Measurements from ENCODE around the gene MORN1.

Gene MORN1

GRCh38 chr1:2349806-2350205 is 41.5 kb downstream of the MORN1 start:
- no peak for DNase-seq

GRCh38 chr1:2348346-2349325 is 42.7 kb downstream of the MORN1 start:
- no peak for DNase-seq

DNA sequence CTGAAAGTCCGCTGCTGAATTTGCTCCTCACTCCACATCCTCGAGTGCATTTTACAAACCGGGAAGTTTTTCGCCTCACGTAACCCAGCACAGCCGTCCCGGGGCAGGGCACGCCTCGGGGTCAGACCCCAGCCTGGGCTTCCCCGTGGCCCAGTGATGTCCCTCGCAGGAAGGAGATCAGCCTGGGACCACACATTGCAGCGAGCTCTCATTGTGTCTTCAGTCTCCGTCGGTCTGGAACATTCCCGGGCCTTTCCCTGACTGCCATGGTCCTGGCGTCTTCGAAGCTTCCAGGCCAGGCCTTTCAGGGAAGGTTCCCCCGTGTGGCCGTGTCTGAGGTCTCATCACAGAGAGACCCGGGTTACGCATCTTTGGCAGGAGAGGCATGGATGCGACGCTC is 43.5 kb downstream of the MORN1 start:
- DNase-seq, result no peak

DNA sequence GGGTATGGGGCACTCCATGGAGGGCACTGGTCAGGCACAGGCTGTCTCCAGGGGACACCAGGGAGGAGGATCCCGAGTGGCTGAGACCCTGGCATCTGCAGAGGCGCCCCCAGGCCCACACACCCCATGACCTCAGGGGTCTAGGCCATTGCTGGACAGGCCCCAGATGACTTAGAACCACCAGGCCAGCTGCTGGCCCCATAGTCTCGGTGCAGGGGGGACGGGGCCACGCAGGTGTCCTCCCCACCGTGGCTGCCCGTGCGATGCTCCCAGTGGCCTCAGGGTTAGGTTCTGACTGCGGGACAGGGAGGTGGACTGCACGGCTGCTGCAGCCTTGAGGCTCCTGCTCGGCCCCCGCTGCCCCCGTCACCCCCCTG is 44.0 kb downstream of the MORN1 start:
- DNase-seq, result no peak

GRCh38 chr1:2346691-2347408 is 44.5 kb downstream of the MORN1 start:
- no peak for DNase-seq

GRCh38 chr1:2345297-2346075 is 45.9 kb downstream of the MORN1 start:
- no peak for DNase-seq

GRCh38 chr1:2344744-2345296 is 46.5 kb downstream of the MORN1 start:
- DNase-seq, result no peak

DNA sequence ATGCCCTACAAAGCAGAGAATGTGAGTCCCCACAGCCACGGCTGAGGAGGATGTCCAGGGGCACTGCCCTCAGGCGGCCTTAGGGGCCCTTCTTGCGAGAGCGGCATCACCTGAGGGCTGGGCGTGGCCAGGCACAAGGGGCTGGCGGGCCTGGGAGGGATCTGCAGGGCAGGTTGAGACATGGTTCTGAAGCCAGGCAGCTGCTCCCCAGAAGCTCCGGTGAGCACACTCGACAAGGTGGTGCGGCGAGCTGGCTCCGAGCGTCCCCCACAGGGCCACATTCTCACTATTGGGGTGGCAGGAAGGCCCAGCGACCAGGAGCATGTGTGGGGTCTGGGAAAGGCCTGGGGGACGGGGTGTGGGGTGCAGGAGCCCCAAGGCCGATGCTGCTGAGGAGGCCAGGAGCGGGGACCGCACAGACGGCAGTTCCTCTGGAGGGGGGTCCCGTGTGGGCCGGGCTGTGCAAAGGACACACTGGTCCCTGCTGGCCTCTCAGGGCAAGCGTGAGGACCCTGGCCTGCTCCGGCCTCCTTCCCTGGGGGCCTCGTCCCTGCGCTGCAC is 47.2 kb downstream of the MORN1 start:
- no peak for DNase-seq

GRCh38 chr1:2343023-2343935 is 48.1 kb downstream of the MORN1 start:
- DNase-seq, result no peak

DNA sequence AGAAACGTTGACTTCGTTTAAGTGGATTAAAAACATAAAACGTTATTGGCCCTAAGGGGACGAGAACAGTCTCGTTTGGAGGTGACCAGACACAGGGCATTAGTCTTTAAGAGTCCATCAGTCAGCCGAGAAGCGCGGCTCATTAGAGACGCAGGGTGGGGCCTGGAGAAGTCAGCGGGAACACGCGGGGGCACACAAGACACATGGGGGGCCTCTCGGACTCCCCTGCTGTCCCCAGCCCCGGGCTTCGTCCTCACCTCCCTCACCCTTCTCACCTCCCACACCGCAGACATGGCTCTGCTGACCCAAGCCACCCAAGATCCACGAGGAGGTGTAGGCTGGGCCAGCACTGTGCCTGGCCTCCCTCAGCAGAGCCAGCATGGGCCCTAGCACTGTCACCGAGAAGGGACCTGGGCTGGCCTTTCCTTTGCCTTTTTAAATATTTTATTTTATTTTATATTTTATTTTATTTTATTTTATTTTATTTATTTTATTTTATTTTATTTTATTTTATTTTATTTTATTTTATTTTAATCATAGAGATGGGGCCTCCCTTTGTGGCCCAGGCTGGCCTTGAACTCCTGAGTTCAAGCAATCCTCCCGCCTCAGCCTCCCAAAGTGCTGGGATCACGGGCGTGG is 48.9 kb downstream of the MORN1 start:
- no peak for DNase-seq

DNA sequence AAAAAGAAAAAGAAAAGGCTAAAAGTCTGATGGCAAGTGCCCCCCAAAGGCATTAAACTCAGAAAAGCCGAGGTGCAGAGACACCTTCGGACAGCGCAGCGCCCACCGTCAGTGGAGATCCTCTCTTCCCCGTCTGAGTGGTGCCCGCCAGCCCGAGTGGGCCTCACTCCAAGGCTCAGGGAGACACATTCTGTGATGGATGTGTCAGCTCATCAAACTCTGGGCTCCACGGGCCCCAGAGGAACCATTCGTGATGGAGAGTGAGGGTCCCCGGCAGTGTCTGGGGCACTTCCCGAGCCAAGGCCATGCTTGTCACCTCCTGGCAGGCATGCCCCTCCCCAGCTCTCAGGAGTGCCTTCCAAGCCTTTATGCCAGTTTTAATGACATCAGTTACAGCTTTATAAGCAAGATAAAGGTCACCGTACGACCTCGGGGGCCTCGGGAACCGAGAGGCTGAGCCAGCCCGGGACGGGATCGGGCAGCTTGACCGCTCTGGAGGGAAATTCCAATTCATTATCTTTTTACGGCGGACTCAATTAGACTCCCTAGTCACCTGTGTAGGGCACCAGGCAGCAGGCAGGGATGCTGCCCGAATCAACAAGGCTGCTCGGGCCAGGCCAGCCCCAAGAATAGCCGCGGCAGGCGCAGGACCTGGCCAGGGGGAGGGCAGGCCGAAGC is 49.5 kb downstream of the MORN1 start:
- DNase-seq, result no peak

- no peak for DNase-seq
Observed at GRCh38 chr1:2340918-2341254, 50.5 kb downstream of the MORN1 start.

DNA sequence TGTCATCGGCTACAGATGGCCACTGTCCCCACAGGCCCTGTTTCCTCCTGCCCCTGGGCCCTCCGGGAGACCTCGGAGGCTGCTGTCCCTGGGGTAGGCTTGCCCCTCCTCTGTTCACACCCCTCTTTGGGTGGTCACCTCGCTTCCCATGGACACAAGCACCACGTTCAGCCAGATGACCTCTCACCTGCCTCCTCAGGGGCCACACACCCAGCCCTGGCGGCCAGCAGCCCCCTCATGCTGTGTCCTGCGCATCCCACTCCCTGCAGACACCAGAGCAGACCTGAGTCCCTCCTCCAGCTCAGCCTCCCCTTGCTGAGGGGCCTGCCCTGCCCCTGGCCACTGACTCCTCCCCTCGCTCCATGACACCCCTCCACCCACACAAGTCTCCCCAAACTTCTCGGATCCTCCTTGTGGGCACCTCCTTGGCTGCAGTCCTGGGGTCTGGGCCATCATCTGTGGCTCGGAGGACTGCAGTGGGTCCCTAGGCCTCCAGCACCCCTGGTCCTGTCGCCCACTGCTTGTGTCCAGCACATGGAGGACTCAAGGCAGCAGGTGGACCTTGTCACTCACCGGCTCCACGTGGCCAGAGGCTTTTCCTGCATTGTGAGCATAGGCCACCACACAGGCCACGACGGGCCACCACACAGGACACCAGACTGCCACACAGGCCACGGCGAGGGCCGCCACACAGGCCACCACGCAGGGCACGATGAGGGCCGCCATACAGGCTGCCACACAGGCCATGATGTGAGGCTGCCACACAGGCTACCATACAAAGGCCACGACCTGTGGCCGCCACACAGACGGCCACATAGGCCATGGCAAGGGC is 51.1 kb downstream of the MORN1 start:
- DNase-seq, result no peak

GRCh38 chr1:2339206-2340085 is 51.9 kb downstream of the MORN1 start:
- DNase-seq, result no peak

- no peak for DNase-seq
Observed at GRCh38 chr1:2337501-2337900, 53.9 kb downstream of the MORN1 start.

GRCh38 chr1:2337081-2337480 is 54.3 kb downstream of the MORN1 start:
- DNase-seq, result no peak

GRCh38 chr1:2336499-2336898 is 54.9 kb downstream of the MORN1 start:
- no peak for DNase-seq

GRCh38 chr1:2335721-2336455 is 55.5 kb downstream of the MORN1 start:
- no peak for DNase-seq
